Measurements from ENCODE around the gene PNPLA1.

PNPLA1 gene

DNA sequence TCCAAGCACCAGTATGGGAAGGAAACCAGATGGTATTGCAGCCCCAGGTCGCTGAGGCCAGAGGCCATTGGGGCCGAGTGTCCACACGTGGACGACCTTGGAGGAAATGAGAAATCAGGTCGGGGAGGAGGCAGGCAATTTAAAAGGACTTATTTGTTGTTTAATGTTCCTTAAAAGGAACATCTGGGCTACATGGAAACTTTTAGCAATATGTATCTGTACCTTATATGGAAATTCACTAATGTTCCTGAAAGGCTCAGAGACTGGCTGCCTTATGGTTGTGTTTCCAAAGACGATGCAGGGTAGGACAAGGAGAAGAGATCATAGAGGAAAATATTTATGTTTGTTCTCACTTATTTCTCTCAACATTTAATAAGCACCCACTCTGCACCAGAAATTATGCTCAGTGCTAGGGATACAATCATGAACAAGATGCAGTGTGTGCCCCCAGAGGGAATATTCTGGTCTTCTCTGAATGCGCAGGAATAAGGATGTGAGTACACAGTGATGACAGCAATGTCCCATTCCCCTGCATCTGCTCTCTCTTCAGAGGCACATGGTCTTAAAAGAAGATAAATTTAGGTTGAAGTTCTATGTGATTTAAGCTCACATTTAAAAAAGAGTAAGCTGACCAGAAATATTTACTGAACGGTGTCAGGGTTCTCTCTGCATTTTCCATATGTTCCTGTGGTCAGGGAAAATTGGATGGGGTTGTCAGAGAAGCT, 63.5 kb downstream of the PNPLA1 start:
- Histone ChIP-seq H3K36me3 (no peaks in the 10 kb centered on the region), H3K27me3 (peaks cover 43% of the 10 kb centered on the region)
- TF ChIP-seq, protein P1, sequence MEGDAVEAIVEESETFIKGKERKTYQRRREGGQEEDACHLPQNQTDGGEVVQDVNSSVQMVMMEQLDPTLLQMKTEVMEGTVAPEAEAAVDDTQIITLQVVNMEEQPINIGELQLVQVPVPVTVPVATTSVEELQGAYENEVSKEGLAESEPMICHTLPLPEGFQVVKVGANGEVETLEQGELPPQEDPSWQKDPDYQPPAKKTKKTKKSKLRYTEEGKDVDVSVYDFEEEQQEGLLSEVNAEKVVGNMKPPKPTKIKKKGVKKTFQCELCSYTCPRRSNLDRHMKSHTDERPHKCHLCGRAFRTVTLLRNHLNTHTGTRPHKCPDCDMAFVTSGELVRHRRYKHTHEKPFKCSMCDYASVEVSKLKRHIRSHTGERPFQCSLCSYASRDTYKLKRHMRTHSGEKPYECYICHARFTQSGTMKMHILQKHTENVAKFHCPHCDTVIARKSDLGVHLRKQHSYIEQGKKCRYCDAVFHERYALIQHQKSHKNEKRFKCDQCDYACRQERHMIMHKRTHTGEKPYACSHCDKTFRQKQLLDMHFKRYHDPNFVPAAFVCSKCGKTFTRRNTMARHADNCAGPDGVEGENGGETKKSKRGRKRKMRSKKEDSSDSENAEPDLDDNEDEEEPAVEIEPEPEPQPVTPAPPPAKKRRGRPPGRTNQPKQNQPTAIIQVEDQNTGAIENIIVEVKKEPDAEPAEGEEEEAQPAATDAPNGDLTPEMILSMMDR (IDR thresholded peaks at IDR 0.05): no peak

DNA sequence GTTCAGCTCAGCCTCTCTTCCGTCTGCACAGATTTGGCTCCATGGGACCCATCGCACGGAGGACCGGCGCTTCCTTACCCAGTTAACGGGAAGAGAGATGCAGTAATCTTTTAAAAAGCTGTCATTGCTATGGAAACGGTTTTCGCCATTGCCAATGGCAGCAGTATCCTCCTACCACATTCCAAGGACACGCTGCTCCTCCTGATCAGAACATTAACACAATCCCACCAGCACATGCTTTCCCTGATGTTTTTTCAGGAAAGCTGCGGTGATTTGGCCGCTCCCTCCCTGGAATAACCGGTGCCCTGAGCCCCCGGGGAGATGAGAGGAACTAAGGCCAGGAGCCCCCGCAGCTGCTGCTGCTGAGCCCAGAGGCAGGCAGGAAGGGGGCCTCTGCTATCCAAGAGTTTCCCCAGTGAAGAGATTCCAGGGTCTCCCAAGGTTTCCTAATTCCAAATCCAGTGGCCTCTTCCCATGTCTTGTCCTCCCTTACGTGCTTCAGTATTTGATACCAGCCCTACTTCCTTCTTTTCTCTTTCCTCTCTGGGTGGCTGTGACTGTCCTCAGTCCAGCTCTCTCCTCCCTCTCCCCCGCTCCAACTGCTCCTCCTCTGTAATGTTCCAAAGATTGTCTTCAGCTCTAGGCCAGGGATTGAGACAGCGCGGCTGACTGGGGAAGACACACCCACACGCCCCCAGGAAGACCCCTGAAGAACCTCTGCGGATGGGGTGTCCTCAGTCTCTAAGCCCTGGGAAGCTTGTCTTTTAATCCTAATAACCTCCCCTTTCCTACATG, 64.3 kb downstream of the PNPLA1 start:
- H3K27me3 ChIP-seq: peaks cover 46% of the 10 kb centered on the region
- TF ChIP-seq, protein P1 (IDR thresholded peaks at IDR 0.05): no peak
- no peak overlapping the region for H3K27ac ChIP-seq
- no peaks in the 10 kb centered on the region for H3K9me3 ChIP-seq
- no peak overlapping the region for H3K4me3 ChIP-seq (ENCODE audit: low read depth in 1 of 2, low read length in 1 of 2)
- no peaks in the 10 kb centered on the region for H3K4me1 ChIP-seq (ENCODE audit: control insufficient read depth in 1 of 2, insufficient read depth in 1 of 2, low read depth in 1 of 2, low read length in 1 of 2)
- no peaks in the 10 kb centered on the region for H3K36me3 ChIP-seq

More for the DNA sequence above, 63.5 kb downstream of the PNPLA1 start:
- Histone ChIP-seq H3K9me3 (no peaks in the 10 kb centered on the region), H3K4me3 (ENCODE audit: low read depth in 1 of 2, low read length in 1 of 2) (no peak overlapping the region), H3K27ac (no peak overlapping the region), H3K4me1 (ENCODE audit: control insufficient read depth in 1 of 2, insufficient read depth in 1 of 2, low read depth in 1 of 2, low read length in 1 of 2) (no peaks in the 10 kb centered on the region)

DNA sequence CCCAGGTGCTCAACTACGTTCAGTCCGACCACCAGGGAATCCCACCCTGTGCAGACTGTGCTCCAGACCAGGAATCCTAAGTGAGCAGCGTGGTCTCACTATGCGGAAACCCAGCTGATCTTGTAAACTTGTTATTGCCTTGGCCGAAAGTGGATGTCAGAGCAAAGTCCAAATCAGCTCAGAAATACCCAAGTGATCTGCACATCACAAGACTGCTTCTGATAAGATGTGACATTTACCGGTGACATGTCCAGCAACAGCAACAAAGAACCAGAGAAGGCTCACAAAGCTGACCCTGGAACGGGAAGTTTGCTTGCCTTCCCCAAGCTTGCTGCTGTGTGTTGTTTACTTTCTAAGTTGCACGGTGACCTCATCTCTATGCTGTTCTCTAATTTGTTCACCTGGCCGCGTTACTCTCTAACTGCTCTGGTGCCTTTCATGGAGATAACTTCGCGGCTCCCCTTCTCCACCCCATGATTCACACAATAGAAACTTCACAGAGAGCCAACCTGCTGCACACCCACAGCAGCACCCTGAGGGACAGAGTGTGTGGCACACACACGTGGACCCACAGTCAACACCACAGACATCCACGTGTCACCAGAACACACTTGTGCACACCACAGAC, 65.1 kb downstream of the PNPLA1 start:
- peaks cover 55% of the 10 kb centered on the region for H3K27me3 ChIP-seq
- no peaks in the 10 kb centered on the region for H3K9me3 ChIP-seq
- TF ChIP-seq, protein P1 (IDR thresholded peaks at IDR 0.05): no peak
- no peak overlapping the region for H3K4me3 ChIP-seq (ENCODE audit: low read depth in 1 of 2, low read length in 1 of 2)
- H3K4me1 ChIP-seq (ENCODE audit: control insufficient read depth in 1 of 2, insufficient read depth in 1 of 2, low read depth in 1 of 2, low read length in 1 of 2): no peaks in the 10 kb centered on the region
- H3K27ac ChIP-seq: no peak overlapping the region
- H3K36me3 ChIP-seq: no peaks in the 10 kb centered on the region

DNA sequence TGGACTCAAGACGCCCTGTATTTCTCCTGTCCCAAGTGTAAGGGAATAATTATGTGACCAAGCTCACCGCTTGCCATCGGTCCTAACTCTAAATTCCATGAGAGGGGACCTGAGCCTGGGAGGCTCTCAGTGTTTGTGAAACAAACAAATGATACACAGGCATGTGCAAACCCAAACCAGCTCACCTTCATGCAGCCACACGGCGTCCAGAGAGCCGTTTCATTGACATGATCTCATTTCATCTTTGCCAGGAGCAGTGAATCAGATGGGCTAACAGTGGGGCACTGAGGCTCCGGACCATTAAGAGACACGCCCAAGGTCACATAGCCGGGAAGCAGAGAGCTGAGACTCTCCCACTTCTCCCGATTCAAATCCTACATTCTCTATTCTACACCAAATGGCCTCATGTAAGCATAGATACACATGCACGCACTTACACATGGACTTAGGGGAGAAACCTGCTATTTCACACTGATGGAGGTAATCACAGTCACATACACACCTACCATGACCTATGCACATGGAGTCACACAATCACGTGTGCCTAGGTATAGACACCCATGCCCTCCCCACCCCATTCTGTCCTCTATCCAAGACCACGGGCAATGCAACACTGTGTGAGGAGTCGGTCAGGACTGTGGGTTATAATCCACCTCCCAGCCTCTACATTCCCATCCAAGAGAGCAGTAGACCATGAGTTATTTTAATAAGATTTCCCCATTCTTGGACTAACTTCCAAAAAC, 65.8 kb downstream of the PNPLA1 start:
- Histone ChIP-seq H3K27ac (no peak overlapping the region), H3K27me3 (peaks cover 62% of the 10 kb centered on the region), H3K9me3 (no peaks in the 10 kb centered on the region), H3K4me3 (ENCODE audit: low read depth in 1 of 2, low read length in 1 of 2) (no peak overlapping the region), H3K36me3 (no peaks in the 10 kb centered on the region), H3K4me1 (ENCODE audit: control insufficient read depth in 1 of 2, insufficient read depth in 1 of 2, low read depth in 1 of 2, low read length in 1 of 2) (peaks cover 0 to 1% of the 10 kb centered on the region in 2 experiments)
- TF ChIP-seq, protein P1 (IDR thresholded peaks at IDR 0.05): no peak

DNA sequence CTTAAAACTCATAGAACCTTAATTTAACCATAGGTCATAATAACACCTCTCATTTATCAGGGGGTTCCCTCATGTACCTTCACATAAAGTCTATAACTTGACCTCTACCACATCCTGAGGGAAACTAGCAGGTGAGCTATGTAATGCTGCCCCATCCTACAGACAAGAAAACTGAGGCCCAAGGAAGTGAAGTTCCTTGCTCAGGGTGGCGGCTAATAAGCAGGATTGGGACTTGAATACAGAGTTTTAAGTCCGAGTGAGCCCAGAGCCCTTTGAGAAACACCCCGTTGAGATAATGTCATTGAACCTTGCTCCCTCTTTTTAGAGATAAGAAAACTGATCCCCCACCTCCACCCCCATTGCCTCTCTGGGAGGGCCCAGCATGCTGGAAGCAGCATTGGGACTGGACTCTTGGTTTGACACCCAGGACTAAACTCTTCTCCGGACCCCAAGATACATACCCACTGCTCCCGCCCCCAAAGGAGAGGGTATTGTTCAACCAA, 66.4 kb downstream of the PNPLA1 start:
- H3K27me3 ChIP-seq: peaks cover 64% of the 10 kb centered on the region

More for the DNA sequence above, 66.4 kb downstream of the PNPLA1 start:
- H3K27ac ChIP-seq: no peak overlapping the region
- H3K36me3 ChIP-seq: no peaks in the 10 kb centered on the region
- H3K4me1 ChIP-seq (ENCODE audit: control insufficient read depth in 1 of 2, insufficient read depth in 1 of 2, low read depth in 1 of 2, low read length in 1 of 2): peaks cover 0 to 8% of the 10 kb centered on the region in 2 experiments
- H3K4me3 ChIP-seq (ENCODE audit: low read depth in 1 of 2, low read length in 1 of 2): no peak overlapping the region
- H3K9me3 ChIP-seq: no peaks in the 10 kb centered on the region
- TF ChIP-seq, protein P1 (IDR thresholded peaks at IDR 0.05): no peak
